Inflammatory macrophage treated with lipopolysaccharide for 1 hour (primary cell): ENCODE data around the gene PNPLA7.

Experiments used
- DNase-seq, 2 donors: peaks; one replicate each; pipeline ENCODE4 v3.0.0-alpha.2; 2020 to 2022

The PNPLA7 gene

GRCh38 chr9:137447722-137448601 is 102.2 kb downstream of the PNPLA7 start:
- no peak for DNase-seq

- peak; percentile 29 to 39 for DNase-seq
These were observed 103.2 kb downstream of the PNPLA7 start for GRCh38 chr9:137446851-137447471.

- DNase-seq, result no peak
These were observed 104.2 kb downstream of the PNPLA7 start for GRCh38 chr9:137445930-137446431.

GRCh38 chr9:137445275-137445807 is 104.9 kb downstream of the PNPLA7 start:
- DNase-seq, result peak; percentile 74 to 97

- no peak for DNase-seq
These were observed 106.0 kb downstream of the PNPLA7 start for GRCh38 chr9:137444106-137444790.

- DNase-seq, result no peak
These were observed 108.3 kb downstream of the PNPLA7 start for GRCh38 chr9:137441935-137442321.

GRCh38 chr9:137441289-137441934 is 108.8 kb downstream of the PNPLA7 start, which contains the start of gene ENTPD8:
TSS of gene ENTPD8 (minus strand) at chr9:137441357. CDS start at chr9:137438285, 3,072 bp downstream.
- no peak for DNase-seq

- no peak for DNase-seq
These were observed 111.0 kb downstream of the PNPLA7 start for GRCh38 chr9:137439158-137439714.

GRCh38 chr9:137438591-137439157 is 111.5 kb downstream of the PNPLA7 start:
- no peak for DNase-seq

GRCh38 chr9:137437691-137438590 is 112.3 kb downstream of the PNPLA7 start:
- DNase-seq, result no peak

GRCh38 chr9:137436761-137437600 is 113.2 kb downstream of the PNPLA7 start:
- no peak for DNase-seq

GRCh38 chr9:137435980-137436760 is 114.0 kb downstream of the PNPLA7 start:
- DNase-seq, result peak; percentile 42 to 52

GRCh38 chr9:137435381-137435891 is 114.8 kb downstream of the PNPLA7 start:
- DNase-seq, result no peak

- DNase-seq, result no peak
These were observed 115.5 kb downstream of the PNPLA7 start for GRCh38 chr9:137434498-137435380.

- no peak for DNase-seq
These were observed 116.2 kb downstream of the PNPLA7 start for GRCh38 chr9:137433916-137434431.

- no peak for DNase-seq
These were observed 116.8 kb downstream of the PNPLA7 start for GRCh38 chr9:137433349-137433915.
